GM12892 (cell line): ENCODE results near the gene TMTC2.

Source experiments
- POLR2A ChIP-seq: IDR thresholded peaks from 2 replicates; pipeline ENCODE4 v1.6.1; 2011; ENCODE audit warnings: low read depth, low read length, control low read depth
- POLR2AphosphoS5 ChIP-seq: IDR thresholded peaks from 2 replicates; pipeline ENCODE4 v1.6.1; 2011; ENCODE audit warnings: low read depth, low read length, control low read depth

- TF ChIP-seq POLR2A (no peak), POLR2AphosphoS5 (no peak)
Observed at GRCh38 chr12:82852529-82852928, 165.8 kb downstream of the TMTC2 start.
